Right lung (tissue), 5 donors: ENCODE measurements around the gene SPATA31C1. TPM values are rescaled to one million over a fixed set of nuclear protein-coding genes. Genes with fewer than 3 reads are reported as not detected.
"Not testable (repeated sequence)": the region's sequence is repeated elsewhere in the genome, so short reads cannot be mapped to it uniquely, and the experiment has no call there.

Source experiments
- DNase-seq, 2 donors: peaks; one replicate each; pipeline ENCODE4 v3.0.0-alpha.2; 2013
- polyA plus RNA-seq, 5 donors: library from polyadenylated mRNA; unstranded; fragments of 120-200 nt; gene quantifications; one replicate each; pipeline versions ENCODE4 v1.2.1 to v1.2.3, GENCODE V29; 2013; ENCODE audit warnings: inconsistent platforms in 1 of 5, low replicate concordance in 1 of 5; ENCODE audit not compliant: insufficient read length in 5 of 5, insufficient read depth in 1 of 5

SPATA31C1 gene
- polyA plus RNA-seq, 5 donors, result 0.09 TPM; not detected in 4

DNA sequence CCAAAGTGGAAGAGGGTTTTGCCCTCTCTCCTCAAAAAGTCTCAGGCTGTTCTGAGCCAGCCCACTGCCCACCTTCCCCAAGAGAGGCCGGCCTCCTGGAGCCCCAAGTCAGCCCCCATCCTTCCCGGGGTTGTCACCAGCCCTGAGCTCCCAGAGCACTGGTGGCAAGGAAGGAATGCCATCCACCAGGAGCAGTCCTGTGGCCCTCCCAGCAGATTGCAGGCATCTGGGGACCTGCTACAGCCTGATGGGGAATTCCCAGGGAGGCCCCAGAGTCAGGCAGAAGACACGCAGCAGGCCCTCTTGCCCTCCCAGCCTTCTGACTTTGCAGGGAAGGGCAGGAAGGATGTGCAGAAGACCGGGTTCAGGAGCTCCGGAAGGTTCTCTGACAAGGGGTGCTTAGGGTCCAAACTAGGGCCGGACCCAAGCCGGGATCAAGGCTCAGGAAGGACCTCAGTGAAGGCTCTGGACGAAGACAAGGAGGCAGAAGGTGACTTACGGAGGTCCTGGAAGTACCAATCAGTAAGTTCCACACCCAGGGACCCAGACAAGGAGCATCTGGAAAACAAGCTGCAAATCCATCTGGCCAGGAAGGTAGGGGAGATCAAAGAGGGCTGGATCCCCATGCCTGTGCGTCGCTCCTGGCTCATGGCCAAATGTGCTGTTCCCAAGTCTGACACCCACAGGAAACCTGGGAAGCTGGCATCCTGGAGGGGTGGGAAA is 31.4 kb upstream of the SPATA31C1 start:
- no peak for DNase-seq

DNA sequence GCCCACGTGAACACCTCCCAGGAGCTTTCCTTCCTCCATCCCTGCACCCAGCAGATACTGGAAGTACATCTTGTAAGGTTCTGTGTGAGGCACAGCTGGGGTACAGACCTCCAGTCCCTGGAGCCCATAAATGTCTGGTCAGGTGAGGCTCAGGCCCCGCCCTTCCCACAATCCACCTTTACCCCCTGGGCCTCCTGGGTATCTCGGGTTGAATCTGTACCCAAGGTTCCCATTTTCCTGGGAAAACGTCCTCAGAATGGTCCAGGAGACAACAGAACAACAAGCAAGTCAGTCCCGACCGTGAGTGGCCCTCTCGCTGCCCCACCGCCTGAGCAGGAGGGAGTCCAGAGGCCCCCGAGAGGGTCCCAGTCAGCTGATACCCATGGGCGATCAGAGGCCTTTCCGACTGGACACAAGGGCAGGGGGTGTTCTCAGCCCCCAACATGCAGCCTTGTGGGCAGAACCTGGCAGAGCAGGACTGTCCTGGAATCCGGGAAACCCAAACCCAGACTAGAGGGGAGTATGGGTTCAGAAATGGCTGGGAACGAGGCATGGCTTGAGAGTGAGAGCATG is 30.7 kb upstream of the SPATA31C1 start:
- DNase-seq, result no peak

DNA sequence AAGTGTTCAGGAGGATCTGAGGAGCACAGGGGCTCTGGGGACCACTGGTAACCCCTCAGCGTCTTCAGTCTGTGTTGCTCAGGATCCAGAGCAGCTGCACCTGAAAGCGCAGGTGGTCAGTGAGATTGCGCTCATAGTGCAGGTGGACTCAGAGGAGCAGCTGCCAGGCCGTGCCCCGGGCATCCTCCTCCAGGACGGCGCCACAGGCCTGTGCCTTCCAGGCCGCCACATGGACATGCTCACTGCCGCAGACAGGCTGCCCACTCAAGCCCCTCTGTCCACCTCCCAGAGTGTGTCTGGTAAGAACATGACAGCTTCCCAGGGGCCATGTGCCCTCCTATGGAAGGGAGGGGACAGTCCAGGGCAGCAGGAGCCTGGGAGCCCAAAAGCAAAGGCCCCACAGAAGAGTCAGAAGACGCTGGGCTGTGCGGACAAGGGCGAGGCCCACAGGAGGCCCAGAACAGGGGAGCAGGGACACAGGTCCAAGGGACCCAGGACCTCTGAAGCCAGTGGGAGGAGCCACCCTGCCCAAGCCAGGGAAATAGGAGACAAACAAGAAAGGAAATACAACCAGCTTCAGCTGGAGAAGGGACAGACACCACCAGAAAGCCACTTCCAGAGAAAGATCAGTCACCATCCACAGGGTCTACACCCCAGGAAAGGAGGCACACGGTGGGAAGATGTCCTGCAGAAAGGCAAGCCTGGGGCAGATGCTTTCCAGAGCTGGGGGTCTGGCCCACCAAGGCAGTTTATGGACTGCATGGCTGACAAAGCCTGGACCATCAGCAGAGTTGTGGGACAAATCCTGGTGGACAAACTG is 29.9 kb upstream of the SPATA31C1 start:
- no peak for DNase-seq

- DNase-seq, result no peak
Observed at GRCh38 chr9:87888501-87888900, 29.3 kb upstream of the SPATA31C1 start.

DNA sequence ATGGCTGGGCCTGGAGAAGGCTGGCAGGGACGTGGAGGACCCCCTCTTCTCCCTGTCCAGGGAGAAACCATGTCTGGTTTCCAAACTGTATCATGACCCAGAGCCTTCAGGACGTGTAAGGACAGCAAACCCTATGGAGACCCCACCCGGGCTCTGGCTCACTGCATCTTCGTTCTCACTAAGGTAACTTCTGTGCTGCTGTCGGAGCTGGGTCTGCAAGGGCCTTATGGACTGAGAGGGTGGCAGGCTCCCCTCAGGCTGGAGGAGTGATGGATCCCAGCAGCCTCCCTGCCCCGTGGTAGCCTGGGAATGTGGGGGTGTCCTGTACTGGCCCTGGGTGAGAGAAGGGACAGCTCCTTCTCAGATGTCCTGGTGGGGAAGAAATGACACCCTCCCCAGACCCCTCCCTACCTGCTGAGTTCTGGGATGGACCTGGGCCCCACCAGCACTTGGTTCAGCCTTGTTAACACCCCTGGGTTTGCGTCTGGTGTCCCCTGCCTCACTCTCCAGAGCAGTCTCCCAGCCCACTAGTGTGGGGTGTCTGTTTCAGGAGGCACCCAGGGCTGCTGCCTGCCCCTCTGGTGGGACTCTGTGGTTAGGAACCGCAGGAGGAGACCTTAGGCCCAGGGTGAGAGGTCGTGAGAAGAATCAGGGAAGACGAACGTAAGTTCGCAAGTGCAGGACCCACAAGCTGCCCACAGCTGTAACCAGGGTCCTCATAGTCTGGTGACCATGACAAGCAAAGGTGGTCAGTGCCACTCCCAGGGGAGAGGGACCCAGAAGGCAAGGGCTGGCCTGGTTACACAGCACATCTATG is 28.5 kb upstream of the SPATA31C1 start:
- DNase-seq, result no peak

- no peak for DNase-seq
Observed at GRCh38 chr9:87889882-87890252, 27.9 kb upstream of the SPATA31C1 start.

- no peak for DNase-seq
Observed at GRCh38 chr9:87890837-87891236, 26.9 kb upstream of the SPATA31C1 start.

DNA sequence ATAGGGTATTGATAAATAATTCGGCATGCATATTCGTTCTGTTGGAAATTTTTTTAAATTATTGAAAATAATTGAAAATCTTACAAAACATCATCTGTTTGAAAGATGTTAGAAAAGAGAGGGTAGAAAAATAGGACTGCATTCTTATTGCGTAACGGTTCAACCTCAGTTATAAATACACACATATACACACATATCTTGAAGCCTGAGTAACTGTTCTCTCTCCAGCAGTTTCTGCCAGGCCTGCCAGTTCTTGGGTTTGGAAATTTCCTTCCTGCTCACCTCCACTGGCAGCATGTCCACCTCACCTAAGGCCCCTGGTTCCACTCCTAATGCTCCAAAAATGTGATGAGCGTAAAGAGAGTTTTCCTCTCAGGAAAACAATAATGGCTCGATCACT is 26.0 kb upstream of the SPATA31C1 start:
- DNase-seq, result no peak

DNA sequence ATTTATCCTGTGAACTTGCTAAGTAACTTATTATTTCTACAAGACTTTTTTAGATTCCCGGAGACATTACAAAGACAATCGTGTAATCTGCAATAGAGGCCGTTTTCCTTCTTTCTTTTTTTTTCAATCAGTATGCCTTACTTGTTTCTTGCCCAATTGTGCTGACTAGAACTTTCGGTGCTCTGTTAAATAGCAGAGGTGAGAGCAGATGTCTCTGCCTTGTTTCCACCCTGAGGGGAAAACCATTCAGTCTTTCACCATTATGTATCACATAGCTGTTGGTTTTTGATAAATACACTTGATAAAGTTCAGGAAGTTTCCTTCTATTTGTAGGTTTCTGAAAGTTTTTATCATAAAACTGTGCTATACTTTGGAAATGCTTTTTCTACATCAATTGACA is 24.8 kb upstream of the SPATA31C1 start:
- DNase-seq, result no peak

DNA sequence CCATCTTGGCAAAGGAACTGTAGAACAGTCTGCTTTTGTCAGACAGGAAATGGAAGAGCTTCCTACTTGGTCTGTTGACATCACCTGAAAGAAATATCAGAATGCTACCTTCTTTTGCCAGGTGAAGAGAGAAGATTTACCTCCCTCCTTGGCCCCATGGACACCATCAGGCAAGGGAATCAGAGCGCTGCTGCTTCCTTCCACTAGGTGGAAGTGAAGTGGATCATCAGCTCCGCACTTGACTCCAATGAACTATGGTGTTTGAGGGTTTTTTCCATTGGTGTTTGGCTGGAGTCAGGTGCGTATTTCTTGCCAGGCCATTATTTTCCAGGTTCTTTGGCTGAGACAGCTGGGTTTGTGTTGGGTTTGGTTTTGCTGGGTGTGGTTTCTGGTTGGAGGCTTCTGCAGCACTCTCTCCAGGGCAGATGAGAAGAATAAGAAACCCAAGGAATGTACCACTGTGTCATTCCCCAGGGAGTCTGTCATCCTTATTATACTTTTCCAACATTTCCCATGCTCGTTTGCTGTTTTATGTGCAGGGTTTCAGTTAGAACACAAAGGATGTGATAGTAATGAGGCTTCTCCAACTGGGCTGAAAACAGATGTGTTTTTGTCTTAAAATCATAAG is 22.6 kb upstream of the SPATA31C1 start:
- DNase-seq, result no peak

DNA sequence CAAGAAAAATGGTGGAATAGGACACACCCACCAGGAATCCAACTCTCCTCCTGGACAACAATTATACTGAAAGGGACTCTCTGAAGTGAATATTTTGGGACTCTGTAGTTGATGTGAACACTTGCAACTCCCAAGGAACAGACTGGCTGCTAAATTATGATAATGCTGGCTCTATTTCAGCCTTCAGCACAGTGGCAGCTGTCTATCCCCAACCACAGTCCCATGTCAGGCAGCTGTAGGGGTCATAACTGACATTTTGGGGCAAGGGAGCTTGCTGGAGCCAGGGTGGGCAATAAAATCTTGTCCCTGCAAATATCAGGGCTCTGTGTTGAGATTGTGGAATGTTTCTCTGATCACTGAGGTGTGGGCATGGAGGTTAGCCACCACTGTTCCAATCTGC is 20.9 kb upstream of the SPATA31C1 start:
- no peak for DNase-seq

GRCh38 chr9:87898151-87898550 is 19.6 kb upstream of the SPATA31C1 start:
- DNase-seq, result no peak

DNA sequence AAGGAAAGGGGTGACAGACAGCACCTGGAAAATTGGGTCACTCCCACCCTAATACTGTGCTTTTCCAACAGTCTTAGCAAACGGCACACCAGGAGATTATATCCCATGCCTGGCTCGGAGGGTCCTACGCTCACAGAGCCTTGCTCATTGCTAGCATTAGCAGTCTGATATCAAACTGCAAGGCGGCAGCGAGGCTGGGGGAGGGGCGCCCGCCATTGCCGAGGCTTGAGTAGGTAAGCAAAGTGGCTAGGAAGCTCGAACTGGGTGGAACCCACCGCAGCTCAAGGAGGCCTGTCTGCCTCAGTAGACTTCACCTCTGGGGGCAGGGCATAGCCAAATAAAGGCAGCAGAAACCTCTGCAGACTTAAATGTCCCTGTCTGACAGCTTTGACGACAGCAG is 15.4 kb upstream of the SPATA31C1 start:
- DNase-seq, result not testable (repeated sequence)

DNA sequence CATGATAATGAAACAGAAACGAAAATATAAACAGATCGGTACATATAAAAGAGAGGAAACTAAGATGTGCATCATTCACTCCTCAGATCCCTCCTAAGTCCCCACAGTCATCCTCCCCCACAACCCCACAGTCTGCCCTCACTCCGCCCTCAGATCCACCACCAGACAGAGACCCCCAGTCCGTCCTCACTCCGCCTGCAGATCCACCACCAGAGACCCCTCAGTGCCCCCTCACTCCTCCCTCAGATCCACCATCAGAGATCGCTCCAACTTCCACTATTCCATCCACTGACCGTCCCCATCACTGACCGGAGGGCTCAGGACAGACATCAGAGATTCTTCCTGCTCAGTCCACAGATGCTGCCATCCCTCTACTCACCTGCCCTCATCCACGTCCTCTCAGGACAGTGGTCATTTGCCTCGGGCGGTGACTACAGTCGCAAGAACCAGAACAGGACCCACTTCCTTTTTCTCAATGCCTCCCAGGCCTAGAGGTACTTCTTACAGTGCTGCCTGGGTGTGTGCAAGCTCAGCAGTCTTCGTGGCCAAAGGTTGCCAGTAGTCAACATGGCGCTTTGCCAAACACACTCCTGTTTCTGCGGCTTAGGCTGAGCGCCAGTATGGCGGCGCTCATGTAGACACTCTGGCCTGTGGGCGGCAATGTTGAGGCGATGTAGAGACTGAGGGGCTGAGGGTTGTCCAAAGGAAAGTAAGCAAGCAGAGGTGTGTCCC is 8.3 kb upstream of the SPATA31C1 start:
- DNase-seq, result no peak

DNA sequence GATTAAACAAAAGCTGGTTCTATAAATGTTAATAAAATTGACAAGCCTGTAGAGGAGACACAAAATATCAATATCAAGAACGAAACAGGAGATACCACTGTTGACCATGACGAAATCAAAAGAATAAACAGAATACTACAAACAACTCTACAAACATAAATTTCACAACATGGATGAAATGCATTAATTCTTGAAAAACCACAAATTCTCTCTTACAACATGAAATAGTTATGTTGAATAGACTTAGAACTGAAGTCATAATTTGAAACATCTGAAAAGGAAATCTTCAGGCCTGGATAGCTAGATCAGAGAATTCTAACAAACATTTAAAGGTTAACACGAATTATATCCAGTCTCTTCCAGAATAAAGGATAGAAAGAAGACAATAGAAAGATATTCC is 6.9 kb upstream of the SPATA31C1 start:
- DNase-seq, result no peak

GRCh38 chr9:87919013-87919412 is 1.3 kb downstream of the SPATA31C1 start:
- not testable (repeated sequence) for DNase-seq

GRCh38 chr9:87921561-87921960 is 3.8 kb downstream of the SPATA31C1 start:
- not testable (repeated sequence) for DNase-seq

DNA sequence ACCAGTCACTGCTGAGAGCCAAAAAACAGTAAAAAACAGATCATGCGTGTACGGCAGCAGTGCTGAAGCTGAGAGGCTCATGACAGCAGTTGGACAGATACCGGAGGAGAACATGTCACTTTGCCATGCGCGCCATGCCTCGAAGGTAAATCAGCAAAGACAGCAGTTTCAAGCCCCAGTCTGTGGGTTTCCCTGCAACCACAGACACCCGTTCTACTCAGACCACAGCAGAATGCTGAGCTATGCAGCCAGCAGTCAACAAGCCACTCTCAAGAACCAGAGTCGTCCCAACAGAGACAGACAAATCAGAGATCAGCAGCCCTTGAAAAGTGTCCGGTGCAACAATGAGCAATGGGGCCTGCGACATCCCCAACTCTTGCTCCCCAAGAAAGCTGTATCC is 5.2 kb downstream of the SPATA31C1 start:
- DNase-seq, result not testable (repeated sequence)

GRCh38 chr9:87924851-87925250 is 7.1 kb downstream of the SPATA31C1 start:
- DNase-seq, result not testable (repeated sequence)

- not testable (repeated sequence) for DNase-seq
Observed at GRCh38 chr9:87929152-87929551, 11.4 kb downstream of the SPATA31C1 start.

- not testable (repeated sequence) for DNase-seq
Observed at GRCh38 chr9:87934444-87934843, 16.7 kb downstream of the SPATA31C1 start.
